Esophagus squamous epithelium (tissue), 4 donors: Measurements from ENCODE around the gene MAP6.

Experiments used
- POLR2A ChIP-seq, 4 donors: fragments of 450-650 bp; IDR thresholded peaks; one replicate each; pipeline ENCODE4 v1.6.1; 2017; ENCODE audit warnings: antibody characterized with exemption in 4 of 4, mild to moderate bottlenecking in 4 of 4, moderate library complexity in 3 of 4
- TF ChIP-seq, protein P1 (sequence below), 6 experiments: fragments of 450-650 bp in 4 of 6; fragments of 200-600 bp in 2 of 6; sonication (generic) in 2 of 6; IDR thresholded peaks; one replicate each; pipeline ENCODE4 v1.5.1; 2016 to 2019; ENCODE audit warnings: antibody characterized with exemption in 6 of 6, mild to moderate bottlenecking in 4 of 6, moderate library complexity in 4 of 6

DNA sequence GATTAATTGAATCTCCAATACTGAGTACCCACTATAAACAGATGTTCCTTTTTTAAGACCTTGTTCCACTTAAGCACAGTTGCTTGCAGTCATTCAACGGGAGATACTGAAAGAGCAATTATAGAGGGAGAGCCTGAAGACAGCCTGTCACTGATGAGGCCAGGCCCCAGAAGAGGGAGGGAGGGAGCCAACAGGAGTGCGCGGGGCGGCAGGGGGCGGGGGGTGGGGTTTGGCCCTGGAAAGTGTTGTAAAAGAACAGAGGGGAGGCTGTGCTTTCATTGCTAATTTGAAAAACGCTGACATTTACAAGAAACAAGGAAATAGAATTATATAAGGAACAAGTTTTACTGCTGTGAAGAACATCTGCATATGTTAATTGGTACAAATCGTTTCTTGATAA lies 53.1 kb downstream of the MAP6 start:
- TF ChIP-seq, protein P1, sequence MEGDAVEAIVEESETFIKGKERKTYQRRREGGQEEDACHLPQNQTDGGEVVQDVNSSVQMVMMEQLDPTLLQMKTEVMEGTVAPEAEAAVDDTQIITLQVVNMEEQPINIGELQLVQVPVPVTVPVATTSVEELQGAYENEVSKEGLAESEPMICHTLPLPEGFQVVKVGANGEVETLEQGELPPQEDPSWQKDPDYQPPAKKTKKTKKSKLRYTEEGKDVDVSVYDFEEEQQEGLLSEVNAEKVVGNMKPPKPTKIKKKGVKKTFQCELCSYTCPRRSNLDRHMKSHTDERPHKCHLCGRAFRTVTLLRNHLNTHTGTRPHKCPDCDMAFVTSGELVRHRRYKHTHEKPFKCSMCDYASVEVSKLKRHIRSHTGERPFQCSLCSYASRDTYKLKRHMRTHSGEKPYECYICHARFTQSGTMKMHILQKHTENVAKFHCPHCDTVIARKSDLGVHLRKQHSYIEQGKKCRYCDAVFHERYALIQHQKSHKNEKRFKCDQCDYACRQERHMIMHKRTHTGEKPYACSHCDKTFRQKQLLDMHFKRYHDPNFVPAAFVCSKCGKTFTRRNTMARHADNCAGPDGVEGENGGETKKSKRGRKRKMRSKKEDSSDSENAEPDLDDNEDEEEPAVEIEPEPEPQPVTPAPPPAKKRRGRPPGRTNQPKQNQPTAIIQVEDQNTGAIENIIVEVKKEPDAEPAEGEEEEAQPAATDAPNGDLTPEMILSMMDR (IDR thresholded peaks at IDR 0.05), result no peak
- no peak for TF ChIP-seq POLR2A (IDR thresholded peaks at IDR 0.05)
